RWPE1 (cell line): ENCODE results near the gene GPR146.

Experiments used
- CTCF ChIA-PET: fragments of 350-600 bp; sonication (Branson Sonifier 250); formaldehyde crosslinking; extraction: SDS; loops from one replicate; lab custom pipeline; 2021; lab: Yijun Ruan, JAX
- POLR2A ChIA-PET: fragments of 400-600 bp; formaldehyde crosslinking; extraction: SDS; loops from one replicate; lab custom pipeline; 2020; ENCODE audit warnings: antibody characterized with exemption; ENCODE audit not compliant: low non-redundant PET; lab: Yijun Ruan, JAX
- DNase-seq: peaks from one replicate; pipeline ENCODE4 v3.0.0; 2012; ENCODE audit warnings: low spot score
- H3K27ac ChIP-seq: fragments of 450-650 bp; 2 replicates; pipeline ENCODE4 v1.5.1; 2017
- TF ChIP-seq, protein P1 (sequence below): fragments of 450-650 bp; conservative IDR thresholded peaks from 2 replicates; pipeline ENCODE4 v1.5.1; 2017; ENCODE audit warnings: low read depth, mild to moderate bottlenecking

Gene GPR146

DNA sequence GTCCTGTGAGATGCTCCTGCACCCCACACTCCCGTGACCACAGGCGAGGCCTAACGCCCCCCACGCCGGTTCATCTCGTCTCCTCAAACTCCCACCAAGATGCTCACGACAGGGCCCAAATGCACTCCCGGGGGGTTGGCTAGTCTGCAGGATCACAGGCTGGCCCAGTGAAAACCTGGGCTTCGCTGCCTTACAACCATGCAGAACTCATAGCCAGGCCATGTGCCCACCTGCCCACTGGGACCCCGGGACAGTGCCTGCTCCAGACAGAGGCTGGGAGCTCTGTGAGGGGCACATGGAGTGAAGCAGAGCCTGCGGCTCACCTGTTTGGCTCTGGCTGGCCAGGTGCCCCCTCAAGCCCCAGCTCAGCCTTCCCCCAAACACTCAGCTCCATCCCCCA is 34.2 kb downstream of the GPR146 start:
- ChIA-PET POLR2A (no interaction called here), CTCF (interaction anchor here (1.0 kb wide), 1 partner anchor 8 kb away, joined by 3 read pairs; no protein-coding TSS in a partner anchor)
- DNase-seq = no peak
- H3K27ac ChIP-seq = peak overlapping the region; percentile 83; the same call in 1 of the 2 replicates
- TF ChIP-seq, protein P1, sequence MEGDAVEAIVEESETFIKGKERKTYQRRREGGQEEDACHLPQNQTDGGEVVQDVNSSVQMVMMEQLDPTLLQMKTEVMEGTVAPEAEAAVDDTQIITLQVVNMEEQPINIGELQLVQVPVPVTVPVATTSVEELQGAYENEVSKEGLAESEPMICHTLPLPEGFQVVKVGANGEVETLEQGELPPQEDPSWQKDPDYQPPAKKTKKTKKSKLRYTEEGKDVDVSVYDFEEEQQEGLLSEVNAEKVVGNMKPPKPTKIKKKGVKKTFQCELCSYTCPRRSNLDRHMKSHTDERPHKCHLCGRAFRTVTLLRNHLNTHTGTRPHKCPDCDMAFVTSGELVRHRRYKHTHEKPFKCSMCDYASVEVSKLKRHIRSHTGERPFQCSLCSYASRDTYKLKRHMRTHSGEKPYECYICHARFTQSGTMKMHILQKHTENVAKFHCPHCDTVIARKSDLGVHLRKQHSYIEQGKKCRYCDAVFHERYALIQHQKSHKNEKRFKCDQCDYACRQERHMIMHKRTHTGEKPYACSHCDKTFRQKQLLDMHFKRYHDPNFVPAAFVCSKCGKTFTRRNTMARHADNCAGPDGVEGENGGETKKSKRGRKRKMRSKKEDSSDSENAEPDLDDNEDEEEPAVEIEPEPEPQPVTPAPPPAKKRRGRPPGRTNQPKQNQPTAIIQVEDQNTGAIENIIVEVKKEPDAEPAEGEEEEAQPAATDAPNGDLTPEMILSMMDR = no peak

DNA sequence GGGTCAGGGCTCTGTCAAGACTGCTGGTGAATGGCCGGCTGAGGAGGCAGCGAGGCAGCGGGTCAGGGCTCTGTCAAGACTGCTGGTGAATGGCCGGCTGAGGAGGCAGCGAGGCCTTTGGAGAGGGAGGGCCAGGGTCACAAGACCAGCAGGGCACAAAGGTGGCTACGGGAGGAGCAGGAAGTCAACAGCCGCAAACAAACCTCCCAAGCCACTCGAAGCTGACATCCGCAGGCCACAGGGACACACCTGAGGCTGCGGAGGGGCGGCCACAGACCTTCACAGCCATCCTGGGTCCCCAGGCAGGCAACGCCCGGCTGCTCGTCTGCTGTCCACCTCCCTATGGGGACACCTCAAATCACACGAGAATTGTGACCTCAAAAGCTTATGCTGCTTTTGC is 34.6 kb downstream of the GPR146 start:
- POLR2A ChIA-PET = no interaction called here
- CTCF ChIA-PET = no interaction called here
- TF ChIP-seq, protein P1 = no peak
- 0 out of 2 replicates have a peak overlapping the region, but pooled peaks have one; percentile 16 for H3K27ac ChIP-seq
- DNase-seq = no peak

DNA sequence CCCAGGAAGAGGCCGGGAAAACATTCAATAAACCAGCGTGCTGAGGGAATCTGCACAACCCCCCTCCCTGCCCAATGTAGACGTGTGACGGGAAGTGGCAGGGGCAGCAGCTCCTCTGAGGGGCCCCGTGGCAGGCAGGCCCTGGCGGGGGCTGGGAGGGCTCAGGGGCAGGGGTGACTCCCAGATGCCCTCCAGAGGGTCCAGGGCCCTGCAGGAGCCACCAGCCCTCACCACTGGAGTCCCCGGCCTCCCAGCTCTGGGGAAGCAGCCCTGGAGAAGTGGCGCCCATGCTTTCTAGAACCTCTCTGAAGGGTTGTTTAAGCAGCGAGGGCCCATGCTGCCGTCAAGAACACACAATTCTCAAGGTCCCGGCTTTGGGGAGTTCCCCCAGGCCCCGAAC is 35.2 kb downstream of the GPR146 start:
- no peak for DNase-seq
- CTCF ChIA-PET = interaction anchor here (0.6 kb wide), 1 partner anchor 46 kb away, joined by 5 read pairs; no protein-coding TSS in a partner anchor
- TF ChIP-seq, protein P1 = no peak
- H3K27ac ChIP-seq = peak overlapping the region; percentile 16; the same call in 1 of the 2 replicates
- POLR2A ChIA-PET = no interaction called here

DNA sequence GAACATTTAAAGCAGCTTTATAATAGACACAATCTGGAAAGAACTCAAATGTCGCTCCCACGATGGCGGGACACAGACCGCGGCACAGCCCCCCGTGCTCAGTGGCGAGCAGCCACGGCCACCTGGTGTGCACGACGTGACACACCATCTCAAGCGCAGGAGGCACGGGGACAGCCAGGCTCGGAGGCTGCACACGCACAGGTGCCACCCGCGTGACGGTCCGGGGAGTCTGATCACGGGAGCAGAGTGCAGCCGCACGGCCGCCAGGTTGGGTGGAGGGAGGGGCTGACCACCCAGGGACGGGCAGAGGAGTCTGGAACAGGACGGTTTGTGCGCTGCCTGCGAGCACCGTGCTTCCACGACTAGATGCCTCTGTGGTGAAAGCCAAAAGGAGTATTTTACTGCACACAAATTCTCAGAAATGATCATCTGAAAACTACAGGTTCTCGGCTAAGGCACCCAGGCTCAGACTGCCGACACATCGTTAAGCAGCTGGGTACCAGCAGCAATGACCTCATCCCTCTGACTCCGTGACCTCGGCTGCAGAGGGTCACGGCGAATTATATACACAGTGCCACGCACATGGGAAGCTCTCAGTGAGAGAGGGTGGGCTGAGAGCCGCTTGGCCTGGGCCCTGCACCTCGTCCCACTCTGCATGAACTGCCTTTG is 36.0 kb downstream of the GPR146 start:
- ChIA-PET CTCF (interaction anchor here (0.6 kb wide), 1 partner anchor 91 kb away, joined by 7 read pairs; no protein-coding TSS in a partner anchor), POLR2A (no interaction called here)
- no peak for DNase-seq
- TF ChIP-seq, protein P1 = no peak
- H3K27ac ChIP-seq = no peak overlapping the region

DNA sequence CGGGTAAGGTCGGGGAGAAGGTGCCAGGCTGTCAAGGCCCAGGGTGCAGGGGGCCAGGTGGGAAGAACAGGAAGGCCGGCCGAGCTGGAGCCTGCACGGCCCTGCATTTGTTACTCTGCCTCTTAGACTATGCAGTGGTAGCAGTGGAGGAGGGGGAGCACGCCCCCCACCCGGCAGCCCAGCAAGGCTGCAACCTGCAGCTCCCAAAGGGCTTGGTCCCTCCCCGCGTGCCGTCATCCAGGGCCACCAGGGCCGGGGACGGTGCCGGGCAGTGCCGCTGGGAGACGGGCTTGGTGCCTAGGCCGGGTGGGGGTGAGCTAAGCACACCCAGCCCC is 36.5 kb downstream of the GPR146 start:
- CTCF ChIA-PET = interaction anchor here (0.9 kb wide), 1 partner anchor 32 kb away, joined by 3 read pairs; no protein-coding TSS in a partner anchor
- TF ChIP-seq, protein P1 = no peak
- POLR2A ChIA-PET = no interaction called here
- DNase-seq = no peak
- no peak overlapping the region for H3K27ac ChIP-seq

DNA sequence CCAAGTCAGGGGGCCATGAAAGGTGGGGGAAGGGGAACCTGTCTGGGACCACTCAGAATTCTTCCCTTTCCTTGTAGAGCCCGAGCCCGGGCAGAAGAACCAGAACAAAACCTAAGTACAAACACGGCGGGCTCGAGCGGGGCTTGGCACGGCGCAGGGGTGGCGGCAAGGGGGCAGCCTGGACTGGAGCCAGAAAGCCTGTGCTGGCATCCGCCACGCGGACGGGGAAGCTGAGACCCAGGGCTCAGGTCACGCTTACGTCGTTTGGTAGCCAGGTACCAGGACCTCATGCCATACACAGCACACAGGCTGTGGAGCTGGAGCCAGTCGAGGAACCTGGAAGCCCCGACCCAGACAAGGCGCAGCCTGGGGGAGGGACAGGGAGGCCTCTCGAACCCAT is 37.0 kb downstream of the GPR146 start:
- POLR2A ChIA-PET = no interaction called here
- CTCF ChIA-PET = interaction anchor here (0.9 kb wide), 1 partner anchor 31 kb away, joined by 3 read pairs; no protein-coding TSS in a partner anchor
- no peak for DNase-seq

More for the DNA sequence above, 37.0 kb downstream of the GPR146 start:
- H3K27ac ChIP-seq = no peak overlapping the region
- TF ChIP-seq, protein P1 = no peak
